Stimulated activated CD8-positive, alpha-beta memory T cell treated with anti-CD3 and anti-CD28 coated beads, Interleukin-4, amount 100 ng/mL, for 48 hours (primary cell): ENCODE measurements around the gene ZSCAN16.
"Not testable (repeated sequence)": the region's sequence is repeated elsewhere in the genome, so short reads cannot be mapped to it uniquely, and the experiment has no call there.

Experiments
- DNase-seq: peaks from one replicate; pipeline ENCODE4 v3.0.0-alpha.2; 2020

The ZSCAN16 gene

DNA sequence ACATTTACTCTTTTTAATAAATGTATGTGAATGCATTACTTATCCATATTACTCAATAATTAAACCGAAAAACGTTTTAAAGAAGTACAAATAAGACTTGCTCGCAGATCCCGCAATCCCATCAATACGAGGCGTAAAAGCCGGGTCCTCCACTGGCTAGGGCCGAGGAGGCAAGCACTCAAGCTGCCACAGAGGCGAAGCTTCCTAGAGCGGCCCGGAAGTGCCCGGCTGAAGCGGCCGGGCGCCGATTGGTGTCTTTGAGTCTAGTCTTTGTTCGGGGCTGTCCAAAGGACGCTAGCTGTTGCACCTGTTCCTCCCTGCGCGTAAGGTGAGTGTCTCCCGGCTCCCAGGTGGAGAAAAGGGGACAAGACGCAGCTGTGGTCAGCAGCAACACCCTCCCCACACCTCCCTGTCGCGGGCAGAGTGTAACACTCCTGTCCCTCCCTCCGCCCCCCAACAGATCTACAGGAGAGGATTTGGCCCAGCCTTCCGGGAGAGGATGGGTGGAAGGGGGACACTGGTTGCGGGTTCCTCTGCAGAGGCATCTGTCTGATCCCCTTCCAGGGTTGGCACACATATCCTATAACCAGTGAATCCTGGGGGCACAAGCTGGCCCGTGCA is at the start of gene ZSCAN16:
Gene ZSCAN16, plus strand, starts transcription at position 260 of the 621 bp plus-strand sequence. CDS start 835 bp downstream, outside the sequence.
- peak; percentile 84 for DNase-seq

DNA sequence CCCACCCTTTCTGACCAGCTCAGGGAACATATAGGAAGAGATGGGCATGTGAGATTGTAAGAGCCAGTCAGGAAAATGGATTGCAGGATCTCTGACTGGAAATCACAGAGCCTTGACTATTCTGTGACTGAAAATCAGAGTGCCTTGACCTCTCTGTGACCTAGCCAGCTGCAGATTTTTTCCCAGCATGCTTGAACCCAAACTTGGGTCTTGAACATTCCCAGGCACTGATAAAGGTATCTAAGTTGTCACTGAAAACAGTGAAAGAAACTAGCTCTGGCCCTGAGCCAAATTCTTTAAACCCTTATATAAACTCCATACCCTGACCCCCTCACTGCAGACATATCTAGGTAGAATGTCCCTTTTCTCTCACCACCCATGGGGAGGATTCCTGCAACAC is 46.4 kb upstream of the ZSCAN16 start:
- no peak for DNase-seq

DNA sequence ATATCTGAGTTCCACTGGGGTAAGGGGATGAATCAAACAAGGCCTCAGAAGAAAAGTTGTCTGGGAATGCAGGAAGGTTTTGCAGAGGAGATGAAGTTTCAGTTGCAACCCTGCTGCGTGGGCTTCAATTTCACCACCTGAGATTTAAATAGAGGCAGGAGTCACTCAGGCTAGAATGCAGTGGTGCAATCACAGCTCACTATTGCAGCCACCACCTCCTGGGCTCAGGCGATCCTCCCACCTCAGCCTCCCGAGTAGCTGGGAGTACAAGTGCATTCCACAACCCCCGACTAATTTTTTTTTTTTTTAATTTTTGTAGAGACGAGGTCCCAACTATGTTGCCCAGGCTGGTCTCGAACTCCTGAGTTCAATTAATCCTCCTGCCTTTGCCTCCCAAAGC is 45.6 kb upstream of the ZSCAN16 start:
- no peak for DNase-seq

DNA sequence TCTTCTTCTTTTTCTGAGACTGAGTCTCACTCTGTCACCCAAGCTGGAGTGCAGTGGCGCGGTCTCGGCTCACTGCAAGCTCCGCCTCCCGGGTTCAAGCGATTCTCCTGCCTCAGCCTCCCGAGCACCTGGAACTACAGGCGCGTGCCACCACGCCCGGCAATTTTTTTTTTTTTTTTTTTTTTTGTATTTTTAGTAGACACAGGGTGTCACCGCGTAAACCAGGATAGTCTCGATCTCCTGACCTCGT is 44.1 kb upstream of the ZSCAN16 start, which contains the start of gene ZNF165:
Gene ZNF165, plus strand, starts transcription at position 188 of the 250 bp plus-strand sequence. CDS start 4,913 bp downstream, outside the sequence.
- not testable (repeated sequence) for DNase-seq

DNA sequence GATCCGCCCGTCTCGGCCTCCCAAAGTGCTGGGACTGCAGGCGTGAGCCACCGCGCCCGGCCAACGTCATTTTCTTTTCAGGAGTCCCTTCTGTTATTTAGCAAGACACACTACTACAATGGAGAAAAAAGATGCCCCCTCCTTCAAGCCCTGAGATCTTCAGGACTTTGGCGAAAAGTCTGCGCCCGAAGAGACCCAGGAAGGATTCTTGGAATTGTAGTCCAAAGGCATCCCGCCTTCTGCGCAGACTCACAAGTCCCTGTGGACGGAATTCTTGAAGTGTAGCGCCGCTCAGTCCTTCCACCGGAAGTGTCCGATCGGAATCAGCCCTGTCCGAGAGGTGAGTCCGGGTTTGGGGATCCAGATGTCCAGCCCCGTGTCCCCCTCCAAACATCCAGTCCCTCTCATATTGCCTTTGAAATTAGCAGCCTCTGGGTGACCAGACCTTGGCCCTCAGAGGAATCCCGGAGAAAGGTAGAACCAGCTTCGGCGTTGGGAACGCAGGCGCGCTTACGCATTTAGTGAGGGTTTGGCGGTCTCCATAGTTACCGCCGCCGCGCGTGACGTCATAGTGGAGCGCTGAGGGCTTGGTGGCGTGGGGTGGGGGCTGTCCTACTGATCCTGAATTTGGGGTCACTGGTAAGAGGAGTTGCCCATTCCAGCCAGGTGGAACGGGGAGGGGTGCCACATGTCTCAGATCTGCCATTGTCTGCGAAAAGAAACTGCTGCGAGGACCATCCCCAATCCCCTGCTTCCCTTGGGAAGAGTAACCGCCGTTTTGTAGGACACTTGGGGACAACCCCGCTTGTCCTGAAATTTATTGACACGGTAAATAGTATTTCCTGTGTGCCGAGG is 43.6 kb upstream of the ZSCAN16 start:
- DNase-seq: peak; percentile 94

DNA sequence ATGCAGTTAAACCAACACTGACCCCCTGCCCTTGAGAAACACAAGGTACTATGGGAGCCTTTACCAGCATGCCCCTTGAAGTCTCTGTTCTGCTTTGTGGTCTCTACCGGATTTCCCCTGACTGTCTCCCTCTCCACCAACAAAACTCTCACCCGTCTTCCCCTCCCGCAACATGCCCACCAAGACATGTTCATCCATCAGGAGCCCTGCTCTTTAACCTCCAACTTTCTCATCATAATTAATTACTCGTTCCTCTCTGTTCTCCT is 43.0 kb upstream of the ZSCAN16 start:
- DNase-seq: no peak

DNA sequence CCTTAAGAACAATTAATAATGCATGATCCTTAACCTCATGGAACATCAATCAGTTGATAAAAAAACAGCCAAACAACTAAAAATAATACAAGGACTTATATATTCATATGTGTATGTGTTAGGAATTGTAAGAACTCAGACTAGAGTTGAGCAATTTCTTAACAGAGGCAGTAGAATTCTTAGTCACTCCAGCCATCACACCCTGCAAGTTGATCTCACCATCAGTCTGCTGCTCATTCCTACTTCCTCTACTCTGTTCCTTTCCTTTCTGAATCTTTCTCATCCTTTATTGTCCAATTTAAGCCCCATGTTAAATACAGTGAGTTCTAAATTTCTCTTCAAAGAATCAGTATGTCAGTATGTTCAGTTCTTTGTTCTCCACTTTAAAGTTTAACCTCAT is 41.5 kb upstream of the ZSCAN16 start:
- no peak for DNase-seq

DNA sequence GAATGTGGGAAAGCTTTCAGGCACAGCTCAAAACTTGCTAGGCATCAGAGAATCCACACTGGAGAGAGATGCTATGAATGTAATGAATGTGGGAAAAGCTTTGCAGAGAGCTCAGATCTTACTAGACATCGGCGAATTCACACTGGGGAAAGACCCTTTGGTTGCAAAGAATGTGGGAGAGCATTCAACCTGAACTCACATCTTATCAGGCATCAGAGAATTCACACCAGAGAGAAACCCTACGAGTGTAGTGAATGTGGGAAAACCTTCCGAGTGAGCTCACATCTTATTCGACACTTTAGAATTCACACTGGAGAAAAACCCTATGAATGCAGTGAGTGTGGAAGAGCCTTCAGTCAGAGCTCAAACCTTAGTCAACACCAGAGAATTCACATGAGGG is 35.4 kb upstream of the ZSCAN16 start:
- no peak for DNase-seq

DNA sequence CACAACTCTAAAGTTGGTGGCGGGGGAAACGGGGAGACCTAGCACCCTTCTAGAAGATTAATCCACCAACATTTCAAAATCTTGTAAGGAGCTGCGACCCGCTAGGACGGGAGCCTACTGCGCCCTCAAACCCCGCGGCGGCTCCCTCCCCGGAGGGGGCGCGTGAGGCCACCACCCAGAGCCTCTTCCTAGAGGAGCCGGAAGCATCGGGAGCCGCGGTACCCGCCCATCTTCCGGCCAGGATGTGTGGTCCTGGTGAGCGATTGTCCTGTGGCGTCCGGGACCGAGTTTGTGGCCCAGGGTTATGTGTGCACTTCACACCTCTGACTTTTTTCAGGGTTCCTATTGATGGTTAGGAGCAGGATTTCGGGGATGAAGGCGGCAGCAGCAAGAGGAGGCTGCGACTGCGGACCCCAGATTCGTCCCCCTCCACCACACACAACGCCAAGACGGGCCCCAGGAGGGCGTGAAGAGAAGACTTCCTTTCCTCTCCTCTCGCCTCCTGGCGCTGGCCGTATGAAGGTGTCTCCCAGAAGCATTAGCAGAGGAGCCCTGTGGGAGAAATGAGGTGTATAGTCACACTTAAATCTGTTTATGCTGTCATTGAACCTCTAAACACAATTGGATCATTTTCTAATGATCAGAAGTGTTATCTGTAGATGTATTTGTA is 33.4 kb upstream of the ZSCAN16 start:
- no peak for DNase-seq

DNA sequence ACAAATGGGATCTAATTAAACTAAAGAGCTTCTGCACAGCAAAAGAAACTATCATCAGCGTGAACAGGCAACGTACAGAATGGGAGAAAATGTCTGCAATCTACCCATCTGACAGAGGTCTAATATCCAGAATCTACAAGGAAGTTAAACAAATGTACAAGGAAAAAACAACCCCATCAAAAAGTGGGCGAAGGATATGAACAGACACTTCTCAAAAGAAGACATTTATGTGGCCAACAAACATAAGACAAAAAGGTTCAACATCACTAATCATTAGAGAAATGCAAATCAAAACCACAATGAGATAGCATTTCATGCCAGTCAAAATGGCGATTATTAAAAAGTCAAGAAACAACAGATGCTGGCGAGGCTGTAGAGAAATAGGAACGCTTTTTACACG is 22.2 kb upstream of the ZSCAN16 start:
- DNase-seq: not testable (repeated sequence)

DNA sequence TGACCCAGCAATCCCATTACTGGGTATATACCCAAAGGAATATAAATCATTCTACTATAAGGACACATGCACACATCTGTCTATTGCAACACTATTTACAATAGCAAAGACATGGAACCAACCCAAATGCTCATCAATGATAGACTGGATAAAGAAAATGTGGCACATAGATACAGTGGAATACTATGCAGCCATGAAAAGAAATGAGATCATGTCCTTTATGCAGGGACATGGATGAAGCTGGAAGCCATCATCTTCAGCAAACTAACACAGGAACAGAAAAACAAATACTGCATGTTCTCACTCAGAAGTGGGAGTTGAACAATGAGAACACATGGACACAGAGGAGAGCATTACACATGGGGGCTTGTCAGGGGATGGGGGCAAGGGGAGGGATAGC is 21.7 kb upstream of the ZSCAN16 start:
- not testable (repeated sequence) for DNase-seq

DNA sequence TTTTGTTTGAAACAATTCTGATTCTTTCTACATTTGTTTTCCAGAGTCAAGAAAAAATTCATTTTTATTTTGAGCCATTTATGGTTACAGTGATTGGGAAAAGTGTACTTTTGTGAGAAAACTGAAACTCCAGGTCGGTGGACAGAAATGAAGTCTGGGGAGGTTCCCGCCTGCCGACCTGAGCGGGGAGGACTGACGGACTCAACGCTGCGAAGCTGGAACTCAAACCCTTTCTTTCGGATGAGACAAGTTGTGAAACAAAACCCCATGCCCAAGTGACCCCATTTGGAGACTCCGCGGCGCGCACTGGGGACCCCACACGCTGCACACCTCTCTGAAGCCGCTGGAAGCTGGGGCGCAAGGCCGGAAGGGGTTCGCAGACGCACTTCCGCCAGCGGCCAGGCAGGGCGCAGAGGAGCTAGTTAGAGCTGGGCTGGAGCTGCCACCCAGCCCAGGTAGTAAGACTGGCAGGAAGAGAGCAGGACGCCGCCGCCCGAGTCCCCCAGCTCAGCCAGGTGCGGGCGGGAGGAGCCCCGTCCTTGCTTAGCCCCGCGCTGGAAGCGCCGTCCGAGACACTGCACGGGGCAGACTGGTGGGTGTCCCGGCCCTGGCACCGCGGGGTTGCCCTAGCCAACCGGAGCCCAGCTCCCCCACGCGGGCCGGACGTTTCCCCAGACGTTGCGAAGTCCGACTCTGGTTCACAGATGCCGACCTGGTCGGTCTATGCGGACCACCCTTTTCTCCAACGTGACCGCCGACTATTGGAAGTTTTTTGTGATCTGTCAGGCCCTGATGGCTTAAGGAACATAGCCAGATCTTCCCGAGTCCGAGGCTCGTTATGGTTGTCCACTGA is 19.8 kb upstream of the ZSCAN16 start:
- DNase-seq: peak; percentile 86

DNA sequence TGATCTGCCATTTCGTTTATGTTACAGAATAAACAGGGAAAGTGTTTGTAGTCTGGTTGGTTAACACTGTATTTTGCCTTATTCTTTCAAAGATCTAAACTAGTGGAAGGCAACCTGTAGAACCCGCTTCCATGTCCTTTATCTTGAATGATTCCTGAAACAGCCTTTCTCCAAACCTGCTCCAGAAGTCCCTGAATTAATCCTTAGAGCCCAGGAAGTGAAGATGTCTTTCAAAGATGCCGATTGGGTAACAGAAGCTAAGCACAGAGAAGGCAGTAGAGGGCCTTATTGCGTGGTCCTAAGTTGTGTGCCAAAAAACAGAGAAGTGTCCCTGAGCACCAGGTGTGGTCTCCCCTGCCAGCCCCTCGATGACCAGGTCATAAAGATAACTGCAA is 19.2 kb upstream of the ZSCAN16 start:
- no peak for DNase-seq

DNA sequence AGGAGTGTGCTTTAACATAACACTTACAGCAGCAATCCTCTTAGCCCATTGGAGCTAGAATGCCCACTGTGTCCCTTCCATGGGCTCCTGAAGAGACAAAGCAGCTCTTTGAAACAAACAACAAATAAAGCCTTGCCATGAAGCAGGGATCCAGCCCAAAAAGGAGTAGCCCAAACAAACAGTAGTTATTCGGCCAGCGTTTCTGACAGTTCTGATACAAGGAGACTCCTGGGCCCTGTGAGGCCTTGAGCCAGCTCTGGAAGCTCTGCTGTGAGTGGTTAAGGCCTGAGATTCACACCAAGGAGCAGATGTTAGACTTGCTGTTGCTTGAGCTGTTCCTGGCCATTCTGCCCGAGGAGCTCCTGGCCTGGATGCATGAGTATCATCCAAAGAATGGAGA is 16.9 kb upstream of the ZSCAN16 start:
- DNase-seq: no peak

DNA sequence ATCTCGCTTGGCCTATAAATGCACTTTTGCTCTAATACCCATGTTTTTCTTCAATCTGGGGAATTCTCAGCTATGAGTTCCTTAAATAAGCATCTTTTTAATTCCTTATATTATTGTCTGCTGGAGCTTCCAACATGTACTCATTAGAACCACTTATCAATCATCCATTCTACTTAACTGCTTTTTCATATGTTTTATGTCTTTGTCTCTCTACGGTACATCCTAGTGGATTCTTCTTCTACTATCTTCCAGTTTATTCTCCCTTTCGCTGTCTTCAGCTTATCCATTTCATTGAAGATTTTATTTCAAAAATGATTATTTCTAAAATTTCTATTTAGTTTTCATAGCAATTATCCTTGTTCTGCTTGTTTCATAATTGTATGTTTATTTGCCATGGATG is 12.4 kb upstream of the ZSCAN16 start:
- DNase-seq: no peak

DNA sequence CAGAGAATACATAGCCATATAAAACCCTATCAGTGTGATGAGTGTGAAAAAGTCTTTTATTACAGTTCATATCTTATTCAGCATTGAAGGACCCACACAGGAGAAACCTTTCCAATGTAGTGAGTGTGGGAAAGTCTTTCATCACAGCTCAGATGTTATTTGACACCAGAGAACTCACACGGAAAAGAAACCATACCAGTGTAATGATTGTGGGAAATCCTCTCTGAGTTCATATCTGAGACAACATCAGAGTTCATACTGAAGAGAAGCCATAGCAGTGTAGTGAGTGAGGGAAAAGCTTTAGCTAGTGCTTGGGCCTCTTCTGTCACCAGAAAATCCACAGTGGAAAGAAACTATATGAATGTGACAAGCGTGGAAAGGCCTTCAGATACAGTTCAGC is 8.6 kb upstream of the ZSCAN16 start:
- DNase-seq: no peak

DNA sequence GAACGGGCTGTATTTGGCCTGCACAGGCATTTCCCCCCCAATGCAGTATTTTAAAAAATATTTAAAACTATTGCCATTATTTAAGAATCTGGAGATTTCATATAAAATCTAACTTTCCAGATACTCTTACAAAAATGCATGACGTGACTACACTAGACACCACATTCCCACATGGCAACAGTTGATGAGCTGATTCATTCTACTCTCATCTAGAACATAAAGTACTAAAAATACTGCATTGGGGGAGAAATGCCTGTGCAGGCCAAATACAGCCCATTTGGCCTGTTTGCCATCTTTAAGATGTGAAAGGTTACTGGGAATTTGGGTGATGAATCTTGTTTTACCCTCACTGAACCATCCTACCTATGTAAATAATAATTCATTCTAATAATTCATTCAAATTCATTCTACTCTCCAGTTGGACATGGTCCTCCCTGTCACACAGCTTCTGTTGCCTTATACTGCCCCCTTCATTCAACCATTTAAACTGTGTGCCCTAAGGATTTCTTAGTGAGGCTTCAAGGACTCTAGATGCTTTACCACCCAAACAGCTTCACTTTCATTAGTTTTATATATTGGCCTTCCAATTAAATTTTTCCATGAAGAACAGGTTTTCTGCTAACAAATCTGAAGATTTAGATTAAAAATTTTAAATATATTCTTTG is 6.9 kb upstream of the ZSCAN16 start:
- DNase-seq: no peak

DNA sequence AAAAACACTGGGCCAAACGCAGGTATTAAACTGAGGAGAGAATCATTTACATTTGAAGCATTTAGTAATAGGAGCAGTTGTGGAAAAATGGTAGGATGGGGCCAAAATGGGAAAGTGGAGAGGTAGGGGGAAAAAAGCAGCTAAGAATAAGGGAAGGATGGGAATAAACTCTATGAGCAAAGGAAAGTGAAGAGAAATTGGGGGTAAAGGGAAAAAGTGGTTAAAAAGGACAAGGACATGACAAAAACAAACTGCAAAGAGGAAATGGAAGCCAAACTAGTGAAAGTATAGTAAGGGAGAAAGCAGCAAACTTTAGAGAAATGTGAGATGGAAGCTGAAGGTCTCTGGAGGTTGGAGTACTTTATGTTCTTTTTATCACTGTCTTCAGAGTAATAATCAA is 6.2 kb upstream of the ZSCAN16 start:
- no peak for DNase-seq

DNA sequence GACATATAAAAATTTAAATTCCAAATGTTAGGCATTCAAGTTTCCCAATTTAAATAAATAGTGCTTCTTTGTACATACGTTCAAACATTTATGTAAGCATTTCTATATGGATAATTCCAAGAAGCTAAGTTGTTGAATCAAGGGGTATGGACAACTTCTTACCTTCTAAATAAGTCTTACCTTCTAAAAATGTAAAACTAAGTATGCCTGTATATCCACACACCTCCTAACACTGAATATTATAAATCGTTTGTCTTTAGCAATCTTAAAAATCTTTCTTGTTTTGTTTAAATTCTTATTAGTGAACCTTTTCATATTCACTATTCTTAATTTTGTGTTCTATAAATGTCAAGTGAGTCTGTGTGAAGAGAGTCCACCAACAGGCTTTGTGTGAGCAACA is 2.5 kb upstream of the ZSCAN16 start:
- no peak for DNase-seq

DNA sequence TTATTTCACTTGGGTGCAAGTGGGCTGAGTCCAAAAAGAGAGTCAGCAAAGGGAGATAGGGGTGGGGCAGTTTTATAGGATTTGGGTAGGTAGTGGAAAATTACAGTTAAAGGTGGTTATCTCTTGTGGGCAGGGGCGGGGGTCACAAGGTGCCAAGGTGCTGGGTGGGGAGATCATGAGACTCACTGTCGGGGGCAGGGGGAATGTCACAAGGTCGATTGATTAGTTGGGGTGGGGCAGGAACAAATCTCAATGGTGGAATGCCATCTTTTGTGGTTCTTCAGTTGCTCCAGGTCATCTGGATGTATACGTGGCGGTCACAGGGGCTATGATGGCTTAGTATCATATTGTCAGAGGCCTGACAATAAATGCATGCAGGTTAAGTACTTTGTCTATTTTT is 2.1 kb upstream of the ZSCAN16 start:
- DNase-seq: not testable (repeated sequence)

DNA sequence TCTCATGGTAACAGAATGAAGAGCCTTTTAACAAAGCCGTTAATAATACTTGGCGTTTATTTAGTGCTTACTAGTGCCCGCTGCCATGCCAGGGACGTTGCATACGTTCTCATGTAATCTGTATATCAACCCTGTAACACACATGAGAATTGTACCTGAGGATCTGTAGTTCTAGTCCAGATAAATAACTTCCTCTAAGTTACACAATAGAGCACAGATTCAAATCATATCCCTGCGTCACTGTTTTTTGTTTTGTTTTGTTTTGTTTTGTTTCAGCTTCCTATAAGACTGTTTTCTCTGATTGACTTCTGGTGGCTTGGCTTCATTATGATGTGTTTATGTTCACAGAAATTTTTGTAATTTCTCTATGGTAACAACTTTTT is 553 bp downstream of the ZSCAN16 start:
- no peak for DNase-seq

DNA sequence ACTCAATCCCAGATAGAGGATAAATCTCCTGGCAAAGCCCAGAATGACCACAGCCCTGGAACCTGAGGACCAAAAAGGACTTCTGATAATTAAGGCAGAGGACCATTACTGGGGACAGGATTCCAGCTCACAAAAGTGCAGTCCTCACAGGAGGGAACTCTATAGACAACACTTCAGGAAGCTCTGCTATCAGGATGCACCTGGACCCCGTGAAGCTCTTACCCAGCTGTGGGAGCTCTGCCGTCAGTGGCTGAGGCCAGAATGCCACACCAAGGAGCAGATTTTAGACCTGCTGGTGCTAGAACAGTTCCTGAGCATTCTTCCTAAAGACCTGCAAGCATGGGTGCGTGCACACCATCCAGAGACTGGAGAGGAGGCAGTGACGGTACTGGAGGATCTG is 992 bp downstream of the ZSCAN16 start:
- no peak for DNase-seq

DNA sequence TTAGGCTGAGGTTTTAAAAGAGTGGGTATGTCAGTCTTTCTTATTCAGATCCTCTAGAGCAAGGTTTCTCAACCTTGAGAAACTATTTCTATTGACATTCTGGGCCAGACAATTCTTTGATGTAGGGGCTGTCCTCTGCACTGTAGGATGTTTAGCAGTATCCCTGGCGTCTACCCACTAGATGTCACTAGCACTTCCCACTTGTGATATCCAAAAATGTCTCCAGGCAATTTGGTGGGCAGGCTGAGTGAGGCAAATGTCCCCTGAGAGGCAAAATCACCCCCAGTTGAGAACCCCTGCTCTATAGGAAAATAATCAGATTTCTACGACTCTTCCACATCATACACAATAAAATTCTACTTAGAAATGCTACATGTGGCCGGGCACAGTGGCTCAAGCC is 9.6 kb downstream of the ZSCAN16 start:
- DNase-seq: no peak
